Amygdala (tissue), 56 donors: ENCODE results near the gene FOLR1.

Experiments
- DNase-seq, 56 donors: peaks; one replicate each; lab custom pipeline; 2025; lab: John Stamatoyannopoulos, UW

The FOLR1 gene

GRCh38 chr11:72244361-72245262 lies 52.7 kb downstream of the FOLR1 start:
- no peak for DNase-seq

- DNase-seq: no peak
These were observed 53.4 kb downstream of the FOLR1 start for GRCh38 chr11:72245263-72245816.
